Ammon's horn (tissue), 1 donor: Measurements from ENCODE around the gene CEP70.

Experiments used
- DNase-seq: peaks from one replicate; pipeline ENCODE4 v3.0.0-alpha.2; 2016; ENCODE audit warnings: low spot score

Gene CEP70

GRCh38 chr3:138452436-138452835 is 141.6 kb downstream of the CEP70 start:
- no peak for DNase-seq

- DNase-seq, result no peak
These were observed 142.4 kb downstream of the CEP70 start for GRCh38 chr3:138451595-138452162.

- no peak for DNase-seq
These were observed 143.2 kb downstream of the CEP70 start for GRCh38 chr3:138450704-138451424.

- peak; percentile 53 for DNase-seq
These were observed 143.9 kb downstream of the CEP70 start for GRCh38 chr3:138450181-138450580.

- DNase-seq, result no peak
These were observed 144.6 kb downstream of the CEP70 start for GRCh38 chr3:138449490-138449889.

GRCh38 chr3:138448631-138449030 is 145.4 kb downstream of the CEP70 start:
- no peak for DNase-seq

GRCh38 chr3:138445654-138446053 is 148.4 kb downstream of the CEP70 start:
- no peak for DNase-seq

- no peak for DNase-seq
These were observed 148.8 kb downstream of the CEP70 start for GRCh38 chr3:138445236-138445635.
